NCI-H1930 (cell line): ENCODE data around the gene MPPE1.
"Not testable (repeated sequence)": the region's sequence is repeated elsewhere in the genome, so short reads cannot be mapped to it uniquely, and the experiment has no call there.

ENCODE experiments used
- DNase-seq, 2 experiments: peaks; one replicate each; lab custom pipeline; 2025; lab: John Stamatoyannopoulos, UW

Gene MPPE1

GRCh38 chr18:11925800-11926481, 17.8 kb upstream of the MPPE1 start:
- DNase-seq, result no peak

- DNase-seq, result peak; percentile 41 to 68
Measured at GRCh38 chr18:11923450-11923849, 15.3 kb upstream of the MPPE1 start.

- not testable (repeated sequence) for DNase-seq
Measured at GRCh38 chr18:11919522-11919921, 11.4 kb upstream of the MPPE1 start.

GRCh38 chr18:11916880-11917279, 8.8 kb upstream of the MPPE1 start:
- not testable (repeated sequence) for DNase-seq

GRCh38 chr18:11909591-11910026, 1.5 kb upstream of the MPPE1 start:
- no peak for DNase-seq

GRCh38 chr18:11909061-11909455, 941 bp upstream of the MPPE1 start:
- DNase-seq, result no peak

GRCh38 chr18:11906926-11907874, 917 bp downstream of the MPPE1 start:
- no peak for DNase-seq

- no peak for DNase-seq
Measured at GRCh38 chr18:11906176-11906575, 1.9 kb downstream of the MPPE1 start.

GRCh38 chr18:11905613-11906012, 2.5 kb downstream of the MPPE1 start:
- DNase-seq, result no peak

- no peak for DNase-seq
Measured at GRCh38 chr18:11902522-11903292, 5.4 kb downstream of the MPPE1 start.

GRCh38 chr18:11901826-11902438, 6.2 kb downstream of the MPPE1 start:
- DNase-seq, result no peak

GRCh38 chr18:11899063-11899462, 9.1 kb downstream of the MPPE1 start:
- DNase-seq, result no peak

GRCh38 chr18:11897781-11898180, 10.3 kb downstream of the MPPE1 start:
- DNase-seq, result no peak

- not testable (repeated sequence) for DNase-seq
Measured at GRCh38 chr18:11892438-11892837, 15.7 kb downstream of the MPPE1 start.

- DNase-seq, result no peak
Measured at GRCh38 chr18:11891737-11892136, 16.4 kb downstream of the MPPE1 start.

GRCh38 chr18:11889284-11889683, 18.8 kb downstream of the MPPE1 start:
- no peak for DNase-seq

GRCh38 chr18:11888726-11889125, 19.4 kb downstream of the MPPE1 start:
- no peak for DNase-seq

GRCh38 chr18:11887328-11888128, 20.6 kb downstream of the MPPE1 start:
- no peak for DNase-seq

GRCh38 chr18:11886577-11887110, 21.5 kb downstream of the MPPE1 start:
- DNase-seq, result no peak

- DNase-seq, result no peak
Measured at GRCh38 chr18:11885278-11885947, 22.7 kb downstream of the MPPE1 start.
